Ascending aorta (tissue), 2 donors: Measurements from ENCODE around the gene FAM181A. TPM values are rescaled to one million over a fixed set of nuclear protein-coding genes. Genes with fewer than 3 reads are reported as not detected.
A peak's percentile ranks its signal among the peaks of the same experiment; 100 is the strongest.

Experiments
- DNase-seq, 2 donors: peaks; one replicate each; pipeline ENCODE4 v3.0.0-alpha.2; 2019; ENCODE audit warnings: low spot score in 2 of 2
- H3K27ac ChIP-seq, 2 donors: fragments of 200-600 bp; sonication (generic); one replicate each; pipeline ENCODE4 v1.5.1; 2016 to 2017; ENCODE audit warnings: mild to moderate bottlenecking in 1 of 2
- H3K27me3 ChIP-seq: fragments of 200-600 bp; sonication (generic); one replicate; pipeline ENCODE4 v1.5.1; 2017
- H3K36me3 ChIP-seq, 2 donors: fragments of 200-600 bp; sonication (generic); one replicate each; pipeline ENCODE4 v1.5.1; 2016
- H3K4me1 ChIP-seq, 2 donors: fragments of 200-600 bp; sonication (generic); one replicate each; pipeline ENCODE4 v1.5.1; 2016 to 2017; ENCODE audit warnings: mild to moderate bottlenecking in 1 of 2
- H3K4me3 ChIP-seq, 2 donors: fragments of 200-600 bp; sonication (generic); one replicate each; pipeline ENCODE4 v1.5.1; 2016 to 2017; ENCODE audit warnings: mild to moderate bottlenecking in 1 of 2
- H3K9me3 ChIP-seq, 2 donors: fragments of 200-600 bp; sonication (generic); one replicate each; pipeline ENCODE4 v1.5.1; 2016
- CTCF ChIP-seq, 3 experiments: fragments of 200-600 bp in 2 of 3; fragments of 450-650 bp in 1 of 3; sonication (generic) in 2 of 3; IDR thresholded peaks; one replicate each; pipeline ENCODE4 v1.5.1; 2016 to 2019; ENCODE audit warnings: antibody characterized with exemption in 3 of 3, mild to moderate bottlenecking in 1 of 3, moderate library complexity in 1 of 3
- intact Hi-C: fragments of 100-400 bp; cut with DNase I; formaldehyde crosslinking; loops from one replicate; pipeline ENCODE4 v1.15.1; 2023
- total RNA-seq: library from RNA; depleted of rRNA; stranded (reverse); fragments of >200 nt; gene quantifications from one replicate; pipeline ENCODE4 v1.1.0, GENCODE V29; 2016

The FAM181A gene
- total RNA-seq, 1 donor from 2014 or later = not detected

GRCh38 chr14:93975791-93976476 lies 48.8 kb downstream of the FAM181A start:
- no peaks in the 10 kb centered on the region for H3K27me3 ChIP-seq
- H3K27ac ChIP-seq = peak overlapping the region; percentile 95
- H3K4me1 ChIP-seq = peaks cover 6 to 43% of the 10 kb centered on the region in 2 donors
- H3K4me3 ChIP-seq = peak overlapping the region; percentile 48 to 68
- no peaks in the 10 kb centered on the region for H3K9me3 ChIP-seq
- H3K36me3 ChIP-seq = no peaks in the 10 kb centered on the region
- no peak for DNase-seq
- peak in 2 of 3 experiments; percentile 11 to 21 for TF ChIP-seq CTCF (IDR thresholded peaks at IDR 0.05)
- intact Hi-C loops = loop anchor here (1.0 to 2.0 kb wide), 3 partner anchors 11 to 19 kb away; no protein-coding TSS in a partner anchor

DNA sequence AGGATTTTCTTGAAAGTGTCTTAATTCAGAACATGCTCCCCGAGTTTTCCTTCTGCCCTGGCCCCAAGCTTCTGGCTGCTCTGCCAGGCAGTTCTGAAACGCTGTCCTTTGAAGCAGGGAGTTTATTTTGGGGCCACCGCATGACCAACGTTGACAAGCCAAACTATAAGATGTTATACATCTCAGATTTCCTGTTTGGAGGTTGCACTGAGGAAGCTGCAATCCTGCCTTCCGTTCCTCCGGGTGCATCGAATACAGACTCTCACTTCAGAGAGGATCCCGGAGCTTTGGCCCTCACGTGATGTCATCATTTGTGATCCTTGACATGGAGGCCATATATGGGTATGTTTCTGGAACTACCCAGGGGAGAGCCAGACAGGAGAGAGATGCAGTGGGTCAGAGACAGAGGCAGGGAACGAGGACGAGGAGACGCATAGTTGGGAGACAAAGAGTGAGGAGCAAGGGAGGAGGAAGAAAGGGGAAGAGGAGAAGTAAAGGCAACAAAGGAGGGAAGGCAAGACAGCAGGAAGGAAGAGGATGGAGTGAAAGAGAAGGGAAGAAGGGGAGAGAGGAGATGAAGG lies 49.4 kb downstream of the FAM181A start, which contains the start of gene ASB2:
Gene ASB2, minus strand, starts transcription at position 94 of the 581 bp plus-strand sequence. CDS start 12,031 bp downstream, outside the sequence.
- Histone ChIP-seq H3K27ac (peak within 1 kb of the TSS; percentile 95), H3K27me3 (no peaks in the 10 kb centered on the region), H3K36me3 (no peaks in the 10 kb centered on the region), H3K9me3 (no peaks in the 10 kb centered on the region), H3K4me3 (peak within 1 kb of the TSS; percentile 48 to 68), H3K4me1 (peaks cover 6 to 43% of the 10 kb centered on the region in 2 donors)
- intact Hi-C loops = loop anchor here (1.0 to 2.0 kb wide), 3 partner anchors 11 to 18 kb away; no protein-coding TSS in a partner anchor
- TF ChIP-seq CTCF (IDR thresholded peaks at IDR 0.05) = no peak
- no peak for DNase-seq

DNA sequence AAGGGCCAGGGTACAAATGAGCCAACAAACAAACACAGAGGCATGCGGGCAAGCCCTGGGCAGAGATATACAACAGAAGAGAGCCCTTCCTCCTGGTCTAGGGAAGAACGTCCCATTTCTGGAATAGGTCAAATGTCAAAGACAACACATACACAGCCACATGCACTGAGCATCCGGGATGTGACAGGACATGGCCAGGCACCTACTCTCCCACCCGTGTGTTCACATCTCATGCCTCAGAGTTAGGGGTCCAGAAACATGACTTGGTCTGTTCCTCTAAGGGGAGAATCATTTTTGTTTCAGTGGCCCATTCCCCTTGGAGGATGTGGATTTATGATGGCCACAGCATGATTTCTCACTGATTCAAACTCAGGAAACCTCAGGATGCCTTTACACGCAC lies 50.0 kb downstream of the FAM181A start:
- intact Hi-C loops = loop anchor here (2.0 kb wide), 1 partner anchor 18 kb away; no protein-coding TSS in a partner anchor
- H3K36me3 ChIP-seq = no peaks in the 10 kb centered on the region
- H3K4me3 ChIP-seq = peak overlapping the region; percentile 48 to 68
- peak overlapping the region; percentile 95 for H3K27ac ChIP-seq
- H3K27me3 ChIP-seq = no peaks in the 10 kb centered on the region
- no peak for DNase-seq
- no peak for TF ChIP-seq CTCF (IDR thresholded peaks at IDR 0.05)
- H3K9me3 ChIP-seq = no peaks in the 10 kb centered on the region
- H3K4me1 ChIP-seq = peaks cover 6 to 44% of the 10 kb centered on the region in 2 donors

DNA sequence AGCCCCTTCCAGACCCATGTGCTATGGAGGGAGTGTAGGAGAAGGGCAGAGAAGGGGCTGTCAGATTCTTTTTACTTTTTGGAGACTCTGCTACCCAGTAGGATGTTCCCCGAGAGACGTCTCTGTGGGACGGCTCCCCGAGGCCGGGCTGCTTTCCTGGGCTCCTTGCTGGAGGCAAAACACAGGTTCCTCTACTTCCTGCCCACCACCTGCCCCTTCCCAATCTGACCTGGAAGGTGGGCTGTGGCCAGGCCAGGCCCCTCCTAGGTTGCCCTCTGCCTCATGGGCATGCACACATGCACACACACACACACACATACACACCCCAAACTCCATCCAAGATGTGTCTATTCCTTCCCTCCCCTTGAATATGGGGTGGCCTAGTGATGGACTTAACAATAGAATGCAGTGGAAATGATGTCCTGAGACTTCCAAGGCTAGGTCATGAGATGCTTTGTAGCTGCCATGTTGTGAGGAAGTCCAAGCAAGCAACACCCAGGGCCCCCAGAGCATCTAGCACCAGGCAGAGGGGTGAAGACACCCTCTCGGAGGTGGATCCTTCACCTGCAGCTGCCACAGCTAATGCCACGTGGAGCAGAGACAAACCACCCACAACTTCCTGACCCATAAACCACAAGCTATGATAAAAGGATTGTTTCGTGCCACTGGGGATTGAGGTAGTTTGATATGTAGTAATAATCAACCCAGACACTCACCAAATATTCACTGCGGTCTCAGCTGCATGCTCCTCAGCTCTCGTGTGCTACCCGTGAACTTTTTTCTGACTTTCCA lies 50.8 kb downstream of the FAM181A start:
- intact Hi-C loops = loop anchor here (2.0 kb wide), 1 partner anchor 17 kb away; no protein-coding TSS in a partner anchor
- H3K27ac ChIP-seq = peak overlapping the region; percentile 95
- H3K4me1 ChIP-seq = peaks cover 6 to 41% of the 10 kb centered on the region in 2 donors
- no peak for TF ChIP-seq CTCF (IDR thresholded peaks at IDR 0.05)
- H3K9me3 ChIP-seq = no peaks in the 10 kb centered on the region
- no peak overlapping the region for H3K4me3 ChIP-seq
- H3K27me3 ChIP-seq = no peaks in the 10 kb centered on the region
- H3K36me3 ChIP-seq = no peaks in the 10 kb centered on the region
- DNase-seq = no peak

GRCh38 chr14:93978735-93979134 lies 51.6 kb downstream of the FAM181A start:
- Histone ChIP-seq H3K27ac (peak overlapping the region; percentile 95), H3K4me3 (no peak overlapping the region), H3K9me3 (no peaks in the 10 kb centered on the region), H3K27me3 (no peaks in the 10 kb centered on the region), H3K36me3 (no peaks in the 10 kb centered on the region), H3K4me1 (peaks cover 6 to 34% of the 10 kb centered on the region in 2 donors)
- no peak for TF ChIP-seq CTCF (IDR thresholded peaks at IDR 0.05)
- intact Hi-C loops = no loop called here
- no peak for DNase-seq

Other genes with a start within 250 kb of the FAM181A start
- 9.4 TPM for gene PRIMA1, start 138.9 kb upstream of the FAM181A start, total RNA-seq
- 58.6 TPM for gene ASB2, start 49.2 kb downstream of the FAM181A start, total RNA-seq
- gene CCDC197, start 70.0 kb downstream of the FAM181A start, total RNA-seq = not detected
- gene OTUB2, start 99.0 kb downstream of the FAM181A start, total RNA-seq = 0.21 TPM
- 104 TPM for gene DDX24, start 153.9 kb downstream of the FAM181A start, total RNA-seq
- gene IFI27L1, start 154.0 kb downstream of the FAM181A start, total RNA-seq = not detected
- gene IFI27, start 183.4 kb downstream of the FAM181A start, total RNA-seq = 209 TPM
- 36.0 TPM for gene IFI27L2, start 202.3 kb downstream of the FAM181A start, total RNA-seq
- gene PPP4R4, start 247.0 kb downstream of the FAM181A start, total RNA-seq = not detected